Measurements from ENCODE around the gene TMEM170A. TPM values are rescaled to one million over a fixed set of nuclear protein-coding genes. Genes with fewer than 3 reads are reported as not detected.

The TMEM170A gene
- total and polyA plus RNA-seq, 3 donors from 2014 or later = 42.2 to 54.2 (median 44.3) TPM

- Histone ChIP-seq H3K36me3 (ENCODE audit: low read depth, missing control alignments) (no peaks in the 10 kb centered on the region), H3K9me3 (no peaks in the 10 kb centered on the region), H3K27ac (no peak overlapping the region), H3K27me3 (no peaks in the 10 kb centered on the region), H3K4me3 (no peak overlapping the region), H3K4me1 (peaks cover 44% of the 10 kb centered on the region)
- intact Hi-C loops (cut with DNase I; ENCODE audit: low total_unique reads) = no loop called here
- WGBS, 2 donors = 34 to 41% methylated on average over 8 of the region's 8 CpGs
- DNase-seq = peak; percentile 81
- TF ChIP-seq CTCF (IDR thresholded peaks at IDR 0.05) (no peak), POLR2A (IDR thresholded peaks at IDR 0.05) (no peak)
These were observed 43.3 kb downstream of the TMEM170A start for GRCh38 chr16:75420987-75421819.

- H3K4me3 ChIP-seq = no peak overlapping the region
- no peaks in the 10 kb centered on the region for H3K36me3 ChIP-seq (ENCODE audit: low read depth, missing control alignments)
- H3K27ac ChIP-seq = peak overlapping the region in 1 of 2 donors; percentile 73
- TF ChIP-seq CTCF (IDR thresholded peaks at IDR 0.05) = no peak
- intact Hi-C loops (cut with DNase I; ENCODE audit: low total_unique reads) = no loop called here
- DNase-seq = no peak
- no peaks in the 10 kb centered on the region for H3K9me3 ChIP-seq
- peaks cover 32% of the 10 kb centered on the region for H3K4me1 ChIP-seq
- WGBS, 2 donors = 19 to 21% methylated on average over 2 of the region's 2 CpGs
- no peaks in the 10 kb centered on the region for H3K27me3 ChIP-seq
These were observed 47.5 kb downstream of the TMEM170A start for GRCh38 chr16:75416904-75417565.

- intact Hi-C loops (cut with DNase I; ENCODE audit: low total_unique reads) = no loop called here
- Histone ChIP-seq H3K27me3 (no peaks in the 10 kb centered on the region), H3K27ac (no peak overlapping the region), H3K36me3 (ENCODE audit: low read depth, missing control alignments) (no peaks in the 10 kb centered on the region), H3K9me3 (no peaks in the 10 kb centered on the region), H3K4me3 (no peak overlapping the region), H3K4me1 (peaks cover 20% of the 10 kb centered on the region)
- TF ChIP-seq CTCF (IDR thresholded peaks at IDR 0.05) (no peak), POLR2A (IDR thresholded peaks at IDR 0.05) (no peak)
- no peak for DNase-seq
- 79 to 94% methylated on average over 4 of the region's 4 CpGs for WGBS, 2 donors
These were observed 49.2 kb downstream of the TMEM170A start for GRCh38 chr16:75415169-75415905.

GRCh38 chr16:75413951-75414350 lies 50.5 kb downstream of the TMEM170A start:
- H3K36me3 ChIP-seq (ENCODE audit: low read depth, missing control alignments) = no peaks in the 10 kb centered on the region
- DNase-seq = no peak
- WGBS, 2 donors = 56 to 84% methylated on average over 2 of the region's 2 CpGs
- TF ChIP-seq POLR2A (IDR thresholded peaks at IDR 0.05) (no peak), CTCF (IDR thresholded peaks at IDR 0.05) (no peak)
- no peaks in the 10 kb centered on the region for H3K27me3 ChIP-seq
- intact Hi-C loops (cut with DNase I; ENCODE audit: low total_unique reads) = no loop called here
- no peaks in the 10 kb centered on the region for H3K9me3 ChIP-seq
- H3K4me3 ChIP-seq = no peak overlapping the region
- H3K4me1 ChIP-seq = peaks cover 17% of the 10 kb centered on the region
- no peak overlapping the region for H3K27ac ChIP-seq
